GM23338 (cell line): ENCODE results near the gene ODAD4.
"Not testable (repeated sequence)": the region's sequence is repeated elsewhere in the genome, so short reads cannot be mapped to it uniquely, and the experiment has no call there.

Experiments
- CTCF ChIP-seq, 2 experiments: fragments of 200-600 bp in 1 of 2; sonication (generic) in 1 of 2; conservative IDR thresholded peaks; 2 replicates each; pipeline versions ENCODE4 v1.5.1 to v1.6.1; 2016 to 2017; ENCODE audit warnings: antibody characterized with exemption in 2 of 2, low read depth in 2 of 2, mild to moderate bottlenecking in 2 of 2, moderate library complexity in 1 of 2
- ETS1 ChIP-seq: IDR thresholded peaks from 2 replicates; pipeline ENCODE4 v1.6.1; 2016; ENCODE audit warnings: antibody characterized with exemption
- EZH2phosphoT487 ChIP-seq: fragments of 200-600 bp; sonication (generic); IDR thresholded peaks from one replicate; pipeline ENCODE4 v1.8.1; 2018; ENCODE audit warnings: antibody characterized with exemption; ENCODE audit not compliant: unreplicated experiment

DNA sequence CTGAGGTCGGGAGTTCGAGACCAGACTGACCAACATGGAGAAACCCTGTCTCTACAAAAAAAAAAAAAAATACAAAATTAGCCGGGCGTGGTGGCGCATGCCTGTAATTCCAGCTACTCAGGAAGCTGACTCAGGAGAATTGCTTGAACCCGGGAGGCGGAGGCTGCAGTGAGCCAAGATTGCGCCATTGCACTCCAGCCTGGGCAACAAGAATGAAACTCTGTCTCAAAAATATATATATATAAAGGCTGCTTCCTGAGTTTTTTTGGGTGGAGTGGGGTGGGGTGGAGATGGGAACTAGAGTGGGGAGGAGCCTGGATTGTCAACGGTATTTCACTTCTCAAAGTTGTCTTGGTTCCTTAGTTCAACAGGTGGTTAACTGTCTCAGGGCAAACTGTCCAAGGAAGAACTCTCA is 79.9 kb downstream of the ODAD4 start:
- not testable (repeated sequence) for TF ChIP-seq CTCF (conservative IDR thresholded peaks at IDR 0.05; ENCODE audit: low read depth in 2 of 2); EZH2phosphoT487; ETS1
